ENCODE results near the gene RNF19B.
"Not testable (repeated sequence)": the region's sequence is repeated elsewhere in the genome, so short reads cannot be mapped to it uniquely, and the experiment has no call there.

Gene RNF19B

DNA sequence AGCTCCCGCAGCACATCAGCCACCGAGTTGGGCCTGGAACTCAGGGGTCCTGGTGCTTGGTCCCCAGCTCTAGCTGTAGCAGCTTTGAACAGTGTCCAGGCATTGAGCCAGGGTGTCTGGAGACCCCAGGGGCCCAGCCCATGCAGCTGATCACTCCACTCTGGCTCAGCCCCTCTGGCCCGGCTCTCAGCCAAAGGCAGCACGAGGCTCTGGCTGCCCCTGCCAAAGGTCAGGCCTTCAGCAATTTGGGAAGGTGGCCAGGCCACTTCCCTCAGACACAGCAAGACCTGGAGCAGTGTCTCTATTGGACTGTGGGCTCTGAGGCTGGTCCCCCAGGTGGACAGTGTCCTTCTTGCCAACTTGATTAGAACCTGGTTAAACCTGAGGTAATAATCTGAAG lies 34.4 kb upstream of the RNF19B start:
- no peak overlapping the region for H3K4me3 ChIP-seq (ENCODE audit: low read length in 2 of 2)
- H3K18ac ChIP-seq (ENCODE audit: low read length): no peak overlapping the region
- H4K91ac ChIP-seq (ENCODE audit: low read depth, low read length, poor library complexity): no peak overlapping the region
- H2BK5ac ChIP-seq (ENCODE audit: low read length): no peak overlapping the region
- H3K14ac ChIP-seq (ENCODE audit: low read length): no peak overlapping the region
- H4K8ac ChIP-seq (ENCODE audit: low read depth, low read length): no peak overlapping the region
- no peak overlapping the region for H3K9ac ChIP-seq (ENCODE audit: low read depth, low read length, poor library complexity)
- no peaks in the 10 kb centered on the region for H3K9me3 ChIP-seq (replicated peaks in 1 of 2; ENCODE audit: control insufficient read depth in 2 of 2, insufficient read depth in 1 of 2, low read depth in 1 of 2, low read length in 2 of 2)
- no peaks in the 10 kb centered on the region for H3K79me1 ChIP-seq (ENCODE audit: low read depth, low read length)
- H3K23ac ChIP-seq (ENCODE audit: low read depth, low read length, poor library complexity): no peak overlapping the region
- no peak overlapping the region for H2AFZ ChIP-seq (ENCODE audit: low read length)
- H3K27ac ChIP-seq (replicated peaks; ENCODE audit: low read length): no peak overlapping the region
- no peak overlapping the region for H2BK15ac ChIP-seq (ENCODE audit: low read length)
- H3K36me3 ChIP-seq (replicated peaks in 1 of 2; ENCODE audit: control insufficient read depth in 2 of 2, insufficient read depth in 2 of 2, low read length in 2 of 2): no peaks in the 10 kb centered on the region
- H3K4me2 ChIP-seq (ENCODE audit: insufficient read depth, low read length, poor library complexity, severe bottlenecking): no peak overlapping the region
- no peak overlapping the region for H2BK12ac ChIP-seq (ENCODE audit: low read length)
- no peaks in the 10 kb centered on the region for H3K27me3 ChIP-seq (ENCODE audit: control insufficient read depth in 3 of 3, insufficient read depth in 3 of 3, low read depth in 1 of 3, low read length in 3 of 3)
- WGBS, 2 donors (ENCODE audit: extremely low coverage in 2 of 2, insufficient read length in 2 of 2, insufficient replicate concordance in 1 of 2): no CpG with 5 or more reads among the region's 4 CpGs
- no peak overlapping the region for H2BK120ac ChIP-seq (ENCODE audit: low read depth, low read length)
- no peak for DNase-seq (ENCODE audit: low spot score)
- peaks cover 2% of the 10 kb centered on the region in 2 donors for H3K4me1 ChIP-seq (ENCODE audit: control insufficient read depth in 2 of 2, insufficient read depth in 1 of 2, low read depth in 1 of 2, low read length in 2 of 2)
- no peak overlapping the region for H3K4ac ChIP-seq (ENCODE audit: low read length)
- H2AK5ac ChIP-seq (ENCODE audit: low read depth, low read length): no peak overlapping the region

GRCh38 chr1:32998064-32998463 lies 33.5 kb upstream of the RNF19B start:
- no peak overlapping the region for H3K14ac ChIP-seq (ENCODE audit: low read length)
- H3K4me1 ChIP-seq (ENCODE audit: control insufficient read depth in 2 of 2, insufficient read depth in 1 of 2, low read depth in 1 of 2, low read length in 2 of 2): peaks cover 2% of the 10 kb centered on the region in 2 donors
- H3K18ac ChIP-seq (ENCODE audit: low read length): no peak overlapping the region
- no peak overlapping the region for H2AK5ac ChIP-seq (ENCODE audit: low read depth, low read length)
- H3K23ac ChIP-seq (ENCODE audit: low read depth, low read length, poor library complexity): no peak overlapping the region
- H3K4me3 ChIP-seq (ENCODE audit: low read length in 2 of 2): no peak overlapping the region
- H2BK5ac ChIP-seq (ENCODE audit: low read length): no peak overlapping the region
- H3K4ac ChIP-seq (ENCODE audit: low read length): no peak overlapping the region
- no peak overlapping the region for H3K9ac ChIP-seq (ENCODE audit: low read depth, low read length, poor library complexity)
- H3K27ac ChIP-seq (replicated peaks; ENCODE audit: low read length): no peak overlapping the region
- H2BK120ac ChIP-seq (ENCODE audit: low read depth, low read length): no peak overlapping the region
- H2BK12ac ChIP-seq (ENCODE audit: low read length): no peak overlapping the region
- no peaks in the 10 kb centered on the region for H3K9me3 ChIP-seq (replicated peaks in 1 of 2; ENCODE audit: control insufficient read depth in 2 of 2, insufficient read depth in 1 of 2, low read depth in 1 of 2, low read length in 2 of 2)
- no peaks in the 10 kb centered on the region for H3K36me3 ChIP-seq (replicated peaks in 1 of 2; ENCODE audit: control insufficient read depth in 2 of 2, insufficient read depth in 2 of 2, low read length in 2 of 2)
- no peaks in the 10 kb centered on the region for H3K27me3 ChIP-seq (ENCODE audit: control insufficient read depth in 3 of 3, insufficient read depth in 3 of 3, low read depth in 1 of 3, low read length in 3 of 3)
- H2BK15ac ChIP-seq (ENCODE audit: low read length): no peak overlapping the region
- H2AFZ ChIP-seq (ENCODE audit: low read length): no peak overlapping the region
- no peak for DNase-seq (ENCODE audit: low spot score)
- WGBS, 2 donors (ENCODE audit: extremely low coverage in 2 of 2, insufficient read length in 2 of 2, insufficient replicate concordance in 1 of 2): no CpG with 5 or more reads among the region's 5 CpGs
- no peak overlapping the region for H4K8ac ChIP-seq (ENCODE audit: low read depth, low read length)
- no peak overlapping the region for H4K91ac ChIP-seq (ENCODE audit: low read depth, low read length, poor library complexity)
- no peak overlapping the region for H3K4me2 ChIP-seq (ENCODE audit: insufficient read depth, low read length, poor library complexity, severe bottlenecking)
- no peaks in the 10 kb centered on the region for H3K79me1 ChIP-seq (ENCODE audit: low read depth, low read length)

- WGBS, 2 donors (ENCODE audit: extremely low coverage in 2 of 2, insufficient read length in 2 of 2, insufficient replicate concordance in 1 of 2): no CpG with 5 or more reads among the region's 2 CpGs
- H3K14ac ChIP-seq (ENCODE audit: low read length): no peak overlapping the region
- no peak overlapping the region for H2BK12ac ChIP-seq (ENCODE audit: low read length)
- no peaks in the 10 kb centered on the region for H3K27me3 ChIP-seq (ENCODE audit: control insufficient read depth in 3 of 3, insufficient read depth in 3 of 3, low read depth in 1 of 3, low read length in 3 of 3)
- DNase-seq (ENCODE audit: low spot score): no peak
- no peak overlapping the region for H3K9ac ChIP-seq (ENCODE audit: low read depth, low read length, poor library complexity)
- H2BK120ac ChIP-seq (ENCODE audit: low read depth, low read length): no peak overlapping the region
- H4K8ac ChIP-seq (ENCODE audit: low read depth, low read length): no peak overlapping the region
- H3K18ac ChIP-seq (ENCODE audit: low read length): no peak overlapping the region
- no peak overlapping the region for H4K91ac ChIP-seq (ENCODE audit: low read depth, low read length, poor library complexity)
- H3K9me3 ChIP-seq (replicated peaks in 1 of 2; ENCODE audit: control insufficient read depth in 2 of 2, insufficient read depth in 1 of 2, low read depth in 1 of 2, low read length in 2 of 2): no peaks in the 10 kb centered on the region
- no peak overlapping the region for H3K4me3 ChIP-seq (ENCODE audit: low read length in 2 of 2)
- no peak overlapping the region for H2AK5ac ChIP-seq (ENCODE audit: low read depth, low read length)
- H2AFZ ChIP-seq (ENCODE audit: low read length): no peak overlapping the region
- no peak overlapping the region for H3K4ac ChIP-seq (ENCODE audit: low read length)
- H3K4me2 ChIP-seq (ENCODE audit: insufficient read depth, low read length, poor library complexity, severe bottlenecking): no peak overlapping the region
- H2BK15ac ChIP-seq (ENCODE audit: low read length): no peak overlapping the region
- H3K4me1 ChIP-seq (ENCODE audit: control insufficient read depth in 2 of 2, insufficient read depth in 1 of 2, low read depth in 1 of 2, low read length in 2 of 2): peaks cover 3 to 5% of the 10 kb centered on the region in 2 donors
- no peak overlapping the region for H3K23ac ChIP-seq (ENCODE audit: low read depth, low read length, poor library complexity)
- H3K79me1 ChIP-seq (ENCODE audit: low read depth, low read length): no peaks in the 10 kb centered on the region
- no peak overlapping the region for H2BK5ac ChIP-seq (ENCODE audit: low read length)
- no peak overlapping the region for H3K27ac ChIP-seq (replicated peaks; ENCODE audit: low read length)
- no peaks in the 10 kb centered on the region for H3K36me3 ChIP-seq (replicated peaks in 1 of 2; ENCODE audit: control insufficient read depth in 2 of 2, insufficient read depth in 2 of 2, low read length in 2 of 2)
Measured at GRCh38 chr1:32997381-32997891, 32.8 kb upstream of the RNF19B start.

DNA sequence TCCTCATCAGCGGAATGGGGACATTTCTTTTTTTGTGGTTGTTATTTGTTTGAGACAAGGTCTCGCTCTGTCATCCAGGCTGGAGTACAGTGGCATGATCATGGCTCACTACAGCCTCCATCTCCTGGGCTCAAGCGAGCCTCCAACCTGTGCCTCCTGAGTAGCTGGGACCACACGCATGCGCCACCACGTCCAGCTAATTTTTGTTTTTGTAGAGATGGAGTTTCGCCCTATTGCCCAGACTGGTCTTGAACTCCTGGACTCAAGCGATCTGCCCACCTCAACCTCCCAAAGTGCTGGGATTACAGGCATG lies 28.7 kb upstream of the RNF19B start:
- not testable (repeated sequence) for H2AFZ ChIP-seq (ENCODE audit: low read length); H3K27ac ChIP-seq (replicated peaks; ENCODE audit: low read length); H3K4me2 ChIP-seq (ENCODE audit: insufficient read depth, low read length, poor library complexity, severe bottlenecking); H3K79me1 ChIP-seq (ENCODE audit: low read depth, low read length); H3K9ac ChIP-seq (ENCODE audit: low read depth, low read length, poor library complexity); H3K23ac ChIP-seq (ENCODE audit: low read depth, low read length, poor library complexity); DNase-seq (ENCODE audit: low spot score); H3K18ac ChIP-seq (ENCODE audit: low read length); H2BK120ac ChIP-seq (ENCODE audit: low read depth, low read length); H2AK5ac ChIP-seq (ENCODE audit: low read depth, low read length); H3K4ac ChIP-seq (ENCODE audit: low read length); H3K9me3 ChIP-seq (replicated peaks in 1 of 2; ENCODE audit: control insufficient read depth in 2 of 2, insufficient read depth in 1 of 2, low read depth in 1 of 2, low read length in 2 of 2); H3K27me3 ChIP-seq (ENCODE audit: control insufficient read depth in 3 of 3, insufficient read depth in 3 of 3, low read depth in 1 of 3, low read length in 3 of 3); H4K8ac ChIP-seq (ENCODE audit: low read depth, low read length); H4K91ac ChIP-seq (ENCODE audit: low read depth, low read length, poor library complexity); H3K36me3 ChIP-seq (replicated peaks in 1 of 2; ENCODE audit: control insufficient read depth in 2 of 2, insufficient read depth in 2 of 2, low read length in 2 of 2); H2BK5ac ChIP-seq (ENCODE audit: low read length); H2BK15ac ChIP-seq (ENCODE audit: low read length); H3K4me3 ChIP-seq (ENCODE audit: low read length in 2 of 2); H2BK12ac ChIP-seq (ENCODE audit: low read length); H3K4me1 ChIP-seq (ENCODE audit: control insufficient read depth in 2 of 2, insufficient read depth in 1 of 2, low read depth in 1 of 2, low read length in 2 of 2); H3K14ac ChIP-seq (ENCODE audit: low read length)
- no CpG with 5 or more reads among the region's 8 CpGs for WGBS, 2 donors (ENCODE audit: extremely low coverage in 2 of 2, insufficient read length in 2 of 2, insufficient replicate concordance in 1 of 2)

Measured in neuronal stem cell (in vitro differentiated cells).